HT-29 (cell line): ENCODE results near the gene GSTT4. TPM values are rescaled to one million over a fixed set of nuclear protein-coding genes. Genes with fewer than 3 reads are reported as not detected.
"Not testable (repeated sequence)": the region's sequence is repeated elsewhere in the genome, so short reads cannot be mapped to it uniquely, and the experiment has no call there.

ENCODE experiments used
- DNase-seq: peaks from one replicate; pipeline ENCODE4 v3.0.0-alpha.2; 2015; ENCODE audit warnings: low spot score
- total RNA-seq: library from RNA; depleted of rRNA; stranded (reverse); fragments of >200 nt; shearing (Covaris generic); gene quantifications from 2 replicates; pipeline ENCODE4 v1.2.3, GENCODE V29; 2014; rRNA removed

The GSTT4 gene
- total RNA-seq, 1 experiment from 2014 or later: not detected

GRCh38 chr22:23954193-23954990 is 50.9 kb downstream of the GSTT4 start:
- not testable (repeated sequence) for DNase-seq

GRCh38 chr22:23953485-23953884 is 51.8 kb downstream of the GSTT4 start:
- not testable (repeated sequence) for DNase-seq

- not testable (repeated sequence) for DNase-seq
Observed at GRCh38 chr22:23952794-23953405, 52.4 kb downstream of the GSTT4 start.

- DNase-seq: not testable (repeated sequence)
Observed at GRCh38 chr22:23951383-23951782, 53.9 kb downstream of the GSTT4 start.

- not testable (repeated sequence) for DNase-seq
Observed at GRCh38 chr22:23949764-23950163, 55.5 kb downstream of the GSTT4 start.

Other genes with a start within 250 kb of the GSTT4 start
- gene C22orf15, start 242.5 kb downstream of the GSTT4 start, total RNA-seq: not detected in 2 replicates
- 32.9 and 53.4 TPM in 2 replicates for gene CHCHD10, start 237.5 kb downstream of the GSTT4 start, total RNA-seq
- 0.18 and 0.89 TPM in 2 replicates for gene MMP11, start 232.6 kb downstream of the GSTT4 start, total RNA-seq
- 67.6 and 107 TPM in 2 replicates for gene SMARCB1, start 218.5 kb downstream of the GSTT4 start, total RNA-seq
- 0.79 and 0.91 TPM in 2 replicates for gene DERL3, start 166.4 kb downstream of the GSTT4 start, total RNA-seq
- 7.7 and 9.7 TPM in 2 replicates for gene SLC2A11, start 147.6 kb downstream of the GSTT4 start, total RNA-seq
- gene MIF, start 111.1 kb downstream of the GSTT4 start, total RNA-seq: 875 and 977 TPM in 2 replicates
- 0.70 and 0.89 TPM in 2 replicates for gene GSTT2B, start 44.3 kb downstream of the GSTT4 start, total RNA-seq
- gene DDTL, start 38.6 kb downstream of the GSTT4 start, total RNA-seq: 0.51 and 2.8 TPM in 2 replicates
- 326 and 334 TPM in 2 replicates for gene DDT, start 31.0 kb downstream of the GSTT4 start, total RNA-seq
- gene GSTT2, start 25.3 kb downstream of the GSTT4 start, total RNA-seq: 0.15 TPM in 1 of 2 replicates, not detected in the other
- gene CABIN1, start 5.9 kb upstream of the GSTT4 start, total RNA-seq: 37.1 and 51.2 TPM in 2 replicates
- gene SUSD2, start 176.0 kb upstream of the GSTT4 start, total RNA-seq: 1.1 and 1.2 TPM in 2 replicates
- 0.10 TPM in 1 of 2 replicates, not detected in the other for gene GGT5, start 239.6 kb upstream of the GSTT4 start, total RNA-seq